HG03103 (cell line): ENCODE measurements around the gene DUSP2.

Source experiments
- ATAC-seq: cut with Tn5 transposase; IDR thresholded peaks from one replicate; pipeline ENCODE4 v1.9.1; 2021; ENCODE audit warnings: low read depth; ENCODE audit not compliant: unreplicated experiment

DUSP2 gene

DNA sequence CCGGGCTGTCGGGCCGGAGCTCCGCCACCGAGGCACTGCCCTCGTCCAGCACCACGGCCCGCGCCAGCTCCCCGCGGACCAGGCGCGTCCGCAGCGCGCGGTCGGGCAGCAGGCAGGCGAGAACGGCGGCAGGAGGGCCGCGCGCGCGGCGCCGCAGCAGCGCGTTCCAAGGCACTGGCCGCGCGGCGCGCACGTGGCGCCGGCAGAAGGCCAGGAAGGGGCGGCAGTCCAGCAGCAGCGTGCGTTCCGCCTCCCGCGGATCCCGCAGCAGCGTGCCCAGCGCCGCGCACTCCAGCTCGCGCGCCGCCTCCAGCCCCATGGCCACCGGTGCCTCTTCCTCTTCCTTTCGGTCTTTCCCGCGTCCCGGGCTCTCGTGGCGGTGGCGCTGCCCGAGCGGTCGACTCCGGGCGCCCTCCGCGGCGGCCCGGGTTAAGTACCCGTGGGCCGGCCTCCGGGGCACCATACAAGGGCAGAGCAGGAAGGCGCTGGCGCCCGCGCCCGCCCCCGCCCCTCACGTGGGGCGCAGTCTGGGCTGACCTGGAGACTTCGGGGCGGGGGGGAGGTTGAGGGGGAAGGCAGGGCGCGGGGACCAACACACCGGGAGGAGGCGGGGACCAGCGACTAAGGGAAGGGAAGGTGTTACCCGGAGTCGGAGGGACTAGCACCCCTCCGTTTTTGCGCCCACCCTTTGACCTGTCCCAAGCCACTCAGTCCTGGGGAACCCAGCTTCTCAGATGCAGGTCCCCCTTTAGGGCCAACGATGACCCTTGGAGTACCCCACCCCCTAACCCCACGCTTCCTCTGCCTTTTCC lies at the start of gene DUSP2:
Gene DUSP2, minus strand, starts transcription at position 405 of the 812 bp plus-strand sequence. Its CDS starts 86 bp downstream, at position 319.
- ATAC-seq: peak; percentile 40

DNA sequence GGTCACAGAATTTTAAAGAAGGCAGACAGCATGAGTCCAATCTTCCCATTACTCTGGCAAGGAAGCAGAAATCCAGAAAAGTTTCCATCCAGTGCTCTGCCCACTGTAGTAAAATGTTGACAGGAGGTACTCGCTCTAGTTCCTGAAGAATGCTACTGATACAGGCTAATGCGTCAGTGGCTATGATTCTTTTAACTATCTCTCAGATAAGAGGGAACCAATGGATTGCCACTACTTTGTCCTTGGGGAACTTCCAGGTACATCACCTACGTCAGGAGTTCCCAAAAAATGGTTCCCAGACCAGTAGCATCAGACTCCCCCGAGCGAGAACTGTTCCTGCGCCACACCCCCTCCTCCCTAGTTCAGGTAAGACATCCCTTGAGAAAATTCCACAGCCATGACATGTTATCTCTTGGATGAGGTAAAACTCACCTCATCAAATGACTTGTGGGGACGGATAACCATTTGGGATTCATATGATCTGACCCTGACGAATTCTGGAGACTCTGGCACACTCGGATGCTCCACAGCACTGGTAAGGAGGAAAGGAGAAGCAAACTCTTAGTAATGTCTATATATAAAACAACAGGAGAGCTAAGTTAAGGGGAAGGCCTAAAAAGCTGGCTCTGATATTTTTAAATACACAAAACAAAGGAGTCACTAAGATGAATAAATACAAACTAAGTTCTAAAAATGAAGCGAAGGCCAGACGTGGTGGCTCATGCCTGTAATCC lies 46.9 kb upstream of the DUSP2 start:
- no peak for ATAC-seq

DNA sequence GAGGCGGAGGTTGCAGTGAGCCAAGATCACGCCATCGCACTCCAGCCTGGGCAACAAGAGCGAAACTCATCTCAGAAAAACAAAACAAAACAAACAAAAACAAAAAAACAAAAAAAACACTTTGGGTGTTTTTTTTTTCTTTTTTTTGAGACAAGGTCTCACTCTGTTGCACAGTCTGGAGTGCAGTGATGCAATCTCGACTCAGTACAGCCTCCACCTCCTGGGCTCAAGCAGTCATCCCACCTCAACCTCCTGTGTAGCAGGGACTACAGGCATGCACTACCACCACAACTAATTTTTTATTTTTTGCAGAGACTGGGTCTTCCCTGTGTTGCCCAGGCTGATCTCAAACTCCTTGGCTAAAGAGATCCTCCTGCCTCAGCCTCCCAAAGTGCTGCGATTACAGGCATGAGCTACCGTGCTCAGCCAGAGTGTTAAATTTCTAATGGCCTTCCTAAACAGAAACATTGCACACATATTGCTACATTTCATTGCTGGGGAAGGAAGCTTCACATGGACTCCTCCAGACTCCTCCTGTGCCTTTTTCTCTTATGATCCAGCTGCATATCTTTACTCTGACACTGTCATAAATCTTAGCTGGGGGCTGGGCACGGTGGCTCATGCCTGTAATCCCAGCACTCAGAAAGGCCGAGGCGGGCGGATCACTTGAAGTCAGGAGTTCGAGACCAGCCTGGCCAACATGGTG lies 43.7 kb upstream of the DUSP2 start:
- ATAC-seq: no peak

DNA sequence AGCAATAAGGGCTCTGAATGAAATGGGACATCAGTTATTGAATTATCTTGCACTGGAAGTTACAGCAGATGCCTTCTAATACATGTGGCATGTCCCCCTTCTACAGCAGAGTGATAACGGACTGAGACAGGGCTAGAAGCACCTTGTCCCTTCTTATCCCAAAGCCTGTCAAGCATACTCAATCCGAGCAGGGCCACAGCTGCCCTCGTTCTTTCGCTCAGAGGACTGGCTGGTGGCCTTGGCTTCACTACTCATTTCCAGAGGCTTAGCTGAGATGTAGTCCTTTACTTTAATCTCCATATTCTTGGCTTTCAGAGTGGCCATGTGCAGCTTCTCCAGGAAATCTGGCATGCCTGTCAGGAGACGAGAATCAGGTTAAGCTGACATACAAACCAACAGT lies 41.3 kb upstream of the DUSP2 start:
- ATAC-seq: no peak

GRCh38 chr2:96185516-96185915 lies 40.3 kb upstream of the DUSP2 start:
- no peak for ATAC-seq

GRCh38 chr2:96184989-96185388 lies 39.7 kb upstream of the DUSP2 start:
- ATAC-seq: no peak

DNA sequence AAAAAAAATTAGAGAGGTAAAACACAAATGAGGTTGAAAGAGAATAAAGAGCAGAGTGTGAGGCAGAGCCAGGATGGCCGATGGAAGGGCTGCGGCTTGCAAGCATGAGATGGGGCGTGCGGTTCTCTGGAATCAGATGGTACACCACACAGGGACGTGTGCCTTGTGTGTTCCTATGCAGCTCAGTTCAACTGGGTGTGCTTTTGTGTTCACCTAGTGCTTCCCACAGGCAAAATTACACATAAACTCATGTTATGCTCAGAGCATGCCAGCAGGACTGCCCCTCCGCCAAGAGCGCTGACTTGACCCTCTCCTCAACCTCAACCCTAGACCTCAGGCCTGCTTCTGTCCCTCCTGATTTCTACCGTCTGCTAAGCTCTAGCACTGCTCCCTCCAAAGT lies 38.9 kb upstream of the DUSP2 start:
- no peak for ATAC-seq

DNA sequence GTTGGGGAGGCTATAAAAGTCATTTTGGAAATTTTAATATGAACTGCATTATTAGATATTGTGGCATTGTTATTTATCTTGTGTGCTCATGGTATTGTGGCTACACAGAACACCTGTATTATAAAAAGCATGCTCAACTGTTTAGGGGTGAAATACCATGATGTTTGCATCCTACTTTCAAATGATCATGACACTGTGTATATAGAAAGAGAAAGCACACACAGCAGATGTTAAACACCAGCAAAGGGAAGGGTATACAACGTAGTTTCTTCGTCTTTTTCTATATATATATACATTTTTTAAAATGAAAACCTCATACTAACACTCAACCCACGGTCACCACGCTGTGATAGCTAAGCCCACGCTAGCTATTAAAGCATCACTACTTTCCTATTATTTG lies 36.3 kb upstream of the DUSP2 start:
- no peak for ATAC-seq

DNA sequence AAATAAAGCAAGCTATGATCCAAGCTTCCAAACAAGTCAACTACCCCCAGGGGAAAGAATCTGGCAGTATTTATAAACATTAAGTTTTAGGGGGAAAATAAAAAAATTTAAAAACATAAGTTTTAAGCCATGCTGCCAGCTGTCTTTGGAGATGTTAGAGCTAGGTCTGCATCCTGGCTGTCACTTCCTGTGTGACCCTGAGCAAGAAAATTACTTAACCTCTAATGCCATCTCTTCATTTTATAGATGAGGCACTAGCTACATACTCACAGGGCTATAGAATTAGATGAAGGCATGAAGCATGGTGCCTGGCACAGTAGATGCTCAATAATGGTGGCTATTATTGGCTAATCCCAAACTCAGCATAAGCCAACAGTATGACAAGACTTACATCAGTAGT lies 35.3 kb upstream of the DUSP2 start:
- no peak for ATAC-seq

- no peak for ATAC-seq
Observed at GRCh38 chr2:96180002-96180401, 34.8 kb upstream of the DUSP2 start.

DNA sequence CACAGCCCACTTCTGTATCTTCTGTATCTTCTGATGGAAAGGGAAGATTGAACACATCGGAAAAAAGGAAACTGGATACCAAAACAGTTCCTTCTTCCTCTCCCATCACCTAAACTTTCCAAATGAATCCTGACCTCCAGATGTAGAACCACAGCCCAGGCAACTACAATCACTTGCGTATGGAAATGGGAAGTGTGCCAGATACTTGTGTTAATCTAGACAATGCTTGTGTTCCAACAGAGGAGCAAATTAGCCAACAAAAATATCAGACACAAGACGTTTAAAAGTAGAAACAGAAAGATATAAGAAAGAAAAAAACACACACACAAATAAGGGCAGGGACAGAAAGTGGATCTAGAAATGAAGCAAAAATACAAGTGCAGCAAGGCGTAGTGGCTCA lies 31.4 kb upstream of the DUSP2 start:
- ATAC-seq: no peak

DNA sequence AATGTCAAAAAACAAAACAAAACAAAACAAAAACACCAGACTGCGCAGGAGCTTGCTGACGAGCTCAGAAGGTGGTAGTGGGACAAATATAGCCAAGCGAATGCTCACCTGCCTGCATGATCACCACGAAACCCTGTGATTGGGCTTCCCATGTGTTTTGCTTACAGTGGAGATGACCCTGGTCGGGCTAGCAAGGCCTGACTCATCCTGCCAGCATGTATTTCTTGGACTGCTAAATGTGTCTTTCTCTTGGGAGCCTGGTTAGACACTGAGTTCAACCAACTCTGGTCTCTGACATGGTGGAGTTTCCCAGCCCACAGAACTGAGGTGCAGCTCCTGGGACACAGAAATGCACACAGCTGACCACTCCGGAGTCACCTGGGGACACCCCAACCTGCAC lies 30.7 kb upstream of the DUSP2 start:
- no peak for ATAC-seq

- ATAC-seq: no peak
Observed at GRCh38 chr2:96174251-96175144, 29.3 kb upstream of the DUSP2 start.

DNA sequence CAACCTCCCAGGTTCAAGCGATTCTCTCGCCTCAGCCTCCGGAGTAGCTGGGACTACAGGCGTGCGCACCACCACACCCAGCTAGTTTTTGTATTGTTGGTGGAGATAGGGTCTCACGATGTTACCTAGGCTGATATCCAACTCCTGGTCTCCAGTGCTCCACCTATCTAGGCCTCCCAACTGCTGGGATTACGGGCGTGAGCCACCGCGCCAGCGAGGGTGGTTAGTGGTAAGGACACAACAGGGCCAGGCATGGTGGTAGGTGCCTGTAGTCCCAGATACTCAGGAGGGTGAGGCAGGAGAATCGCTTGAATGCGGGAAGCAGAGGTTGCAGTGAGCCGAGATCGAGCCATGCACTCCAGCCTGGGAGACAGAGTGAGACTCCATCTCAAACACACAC lies 26.6 kb upstream of the DUSP2 start:
- no peak for ATAC-seq

DNA sequence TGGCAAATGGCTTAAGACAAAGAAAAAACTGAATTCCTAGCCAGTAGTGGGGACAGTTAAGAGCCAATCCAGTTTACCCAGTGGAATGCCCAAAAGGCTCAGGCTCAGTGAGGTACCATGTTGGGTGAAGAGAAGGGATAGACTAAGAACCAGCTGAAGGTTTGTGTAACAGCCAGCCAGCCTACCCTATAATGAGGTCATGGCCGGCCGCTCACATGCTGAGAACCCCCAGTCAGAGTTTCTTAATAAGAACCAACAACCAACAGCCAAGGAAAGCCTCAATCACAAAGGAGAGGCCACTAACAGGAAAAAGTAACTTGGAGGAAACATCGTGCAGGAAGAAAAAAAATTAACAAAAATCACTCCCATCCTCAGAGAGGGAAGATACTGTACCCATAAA lies 25.4 kb upstream of the DUSP2 start:
- no peak for ATAC-seq

GRCh38 chr2:96169868-96170507 lies 24.7 kb upstream of the DUSP2 start:
- no peak for ATAC-seq

DNA sequence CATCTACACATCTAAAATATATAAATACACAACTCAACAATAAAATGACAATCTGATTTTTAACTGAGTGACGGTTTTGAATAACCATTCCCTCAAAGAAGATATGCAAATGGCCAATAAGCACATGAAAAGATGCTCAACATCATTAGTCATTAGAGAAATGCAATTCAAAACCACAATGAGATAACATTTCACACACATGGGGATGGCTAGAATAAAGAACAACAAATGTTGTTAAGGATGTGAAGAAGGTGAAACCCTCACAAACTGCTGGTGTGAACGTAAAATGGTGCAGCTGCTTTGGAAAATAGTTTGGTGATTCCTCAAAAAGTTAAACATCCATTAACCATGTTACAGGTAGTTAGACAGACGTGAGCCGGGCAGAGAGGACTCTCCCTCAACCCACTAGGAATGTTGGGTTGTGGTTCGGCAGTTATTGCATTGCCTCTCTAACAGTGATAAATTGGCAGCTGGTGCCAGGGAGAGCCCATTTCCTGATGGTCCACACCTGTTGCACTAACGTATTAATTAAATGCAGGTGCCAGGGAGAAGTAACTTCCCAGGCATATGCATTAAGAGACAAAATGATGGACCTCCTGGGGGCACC lies 22.3 kb upstream of the DUSP2 start:
- no peak for ATAC-seq

DNA sequence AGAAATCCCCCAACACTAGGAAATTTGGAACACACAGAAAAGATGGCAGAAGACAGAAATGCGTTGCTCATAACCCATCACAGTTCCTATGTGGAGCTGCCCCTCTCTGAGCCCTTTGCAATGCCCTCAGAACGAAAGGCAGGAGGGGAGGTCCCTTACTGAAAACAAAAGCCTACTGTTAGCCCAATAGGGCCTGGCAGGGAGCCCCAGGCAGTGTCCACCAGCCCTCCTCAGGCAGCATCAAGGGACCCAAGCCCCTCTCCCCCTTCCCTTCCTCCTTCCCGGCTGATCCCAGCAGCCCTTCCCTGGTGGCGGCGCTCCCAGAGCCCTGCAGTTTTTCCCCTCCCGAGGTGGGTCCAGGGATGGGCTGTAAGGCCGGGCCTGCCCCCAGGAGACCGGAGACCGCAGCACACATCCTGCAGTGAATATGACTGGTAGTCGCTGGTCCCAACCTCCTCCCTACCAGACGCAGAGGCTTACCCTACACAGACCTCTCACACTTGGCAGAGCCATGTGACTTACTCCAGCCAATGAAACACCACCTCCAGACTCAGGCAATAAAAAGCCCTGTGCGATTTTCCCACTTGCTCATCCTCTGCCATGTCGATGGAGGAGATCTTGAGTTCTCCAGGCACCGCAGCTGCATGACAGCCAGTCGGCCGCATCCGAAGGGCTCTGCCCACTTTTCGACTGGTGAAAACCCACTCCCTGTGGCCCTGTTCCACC lies 19.4 kb upstream of the DUSP2 start:
- peak; percentile 82 for ATAC-seq
